Ramos (cell line): ENCODE measurements around the gene SLC15A3.

Experiments
- in situ Hi-C: fragments of 300-500 bp; cut with MboI; formaldehyde crosslinking; loops from one replicate; pipeline ENCODE4 v1.14.3; 2022; ENCODE audit warnings: low sequenced_read_pairs; ENCODE audit not compliant: unreplicated experiment

SLC15A3 gene

DNA sequence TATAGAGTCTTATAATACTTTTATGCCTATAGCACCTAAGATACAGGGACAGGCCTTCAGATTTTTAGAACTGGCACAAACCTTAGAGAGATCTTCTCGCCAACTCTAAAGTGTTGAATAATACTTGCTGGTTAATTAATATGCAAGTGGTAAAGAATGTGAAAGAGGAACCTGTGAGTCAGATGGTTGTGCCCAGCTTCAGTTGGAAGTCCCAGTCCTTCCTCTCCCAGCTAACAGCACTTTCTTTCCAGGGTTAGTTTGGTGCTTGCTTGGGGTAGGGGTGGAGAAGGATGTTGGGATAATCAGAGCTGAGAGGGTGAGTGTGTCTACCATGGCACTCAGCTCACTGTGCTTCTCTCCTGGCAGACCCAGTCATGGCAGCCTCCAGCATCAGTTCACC is 32.7 kb downstream of the SLC15A3 start:
- in situ Hi-C loops = loop anchor here (25.0 kb wide), 2 partner anchors 457 to 1807 kb away; partner anchors contain the start of genes FAM111B and MS4A1

DNA sequence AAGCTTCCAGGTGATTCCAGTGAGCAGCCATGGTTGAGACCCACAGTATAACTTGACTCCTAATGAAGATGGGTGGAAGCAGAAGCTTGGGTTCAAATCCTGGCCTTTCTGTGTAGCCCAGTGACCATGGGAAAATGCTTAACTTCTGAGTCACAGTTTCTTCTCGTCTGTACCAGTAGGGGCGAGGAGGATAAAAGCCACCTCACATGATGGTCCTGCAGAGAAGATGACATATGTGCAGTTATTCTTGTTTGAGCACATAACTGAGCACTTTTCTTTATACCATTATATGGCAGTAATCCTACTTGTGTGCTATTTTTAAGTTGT is 33.1 kb downstream of the SLC15A3 start:
- in situ Hi-C loops = loop anchor here (25.0 kb wide), 2 partner anchors 457 to 1807 kb away; partner anchors contain the start of genes FAM111B and MS4A1

DNA sequence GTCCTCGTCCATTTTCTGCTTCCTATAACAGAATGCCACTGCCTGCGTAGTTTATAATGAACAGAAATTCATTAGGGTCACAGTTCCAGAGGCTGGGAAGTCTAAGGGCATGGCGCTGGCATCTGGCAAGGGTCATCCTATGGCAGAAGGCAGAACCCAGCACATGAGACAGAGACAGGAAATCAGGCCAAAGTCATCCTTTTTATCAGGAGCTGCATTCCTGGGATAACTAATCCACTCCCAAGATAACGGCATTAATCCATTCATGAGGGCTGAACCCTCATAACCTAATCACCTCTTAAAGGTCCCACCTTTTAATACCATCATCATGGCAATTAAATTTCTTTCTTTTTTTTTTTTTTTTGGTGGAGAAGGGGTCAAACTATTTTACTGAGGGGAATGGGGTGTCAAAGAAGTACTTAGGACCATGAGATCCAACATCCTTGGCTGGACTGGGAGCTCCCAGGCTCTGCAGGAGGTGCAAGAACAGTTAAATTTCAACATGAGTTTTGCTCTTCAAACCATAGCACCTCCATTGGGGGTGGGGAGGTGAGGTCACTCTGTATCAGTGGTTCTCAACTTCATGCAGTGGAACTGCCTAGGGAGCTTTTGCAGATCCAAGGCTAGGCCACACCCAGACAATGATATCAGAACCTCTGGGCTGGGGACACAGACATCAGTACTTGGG is 33.6 kb downstream of the SLC15A3 start:
- in situ Hi-C loops = loop anchor here (25.0 kb wide), 2 partner anchors 456 to 1806 kb away; partner anchors contain the start of genes FAM111B and MS4A1

DNA sequence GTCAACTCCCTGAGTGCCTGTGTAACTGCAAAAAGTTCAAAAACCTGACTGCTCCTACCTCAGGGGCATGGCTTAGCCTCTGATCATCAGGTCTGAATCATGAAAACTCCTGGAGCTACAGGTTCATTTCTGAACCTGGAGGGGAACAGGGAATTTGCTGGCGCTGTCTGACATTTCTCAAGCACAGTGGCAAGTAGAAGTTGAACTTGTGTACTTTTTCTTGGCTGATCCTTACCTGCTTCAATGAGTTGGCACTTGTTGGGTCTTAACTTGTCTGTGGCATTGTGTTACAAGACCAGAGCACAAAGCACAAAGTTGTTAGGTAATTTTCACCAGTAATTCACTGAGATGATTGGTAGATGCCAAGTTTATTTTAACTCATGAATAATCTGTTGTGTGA is 34.7 kb downstream of the SLC15A3 start:
- in situ Hi-C loops = loop anchor here (25.0 kb wide), 2 partner anchors 455 to 1805 kb away; partner anchors contain the start of genes FAM111B and MS4A1

DNA sequence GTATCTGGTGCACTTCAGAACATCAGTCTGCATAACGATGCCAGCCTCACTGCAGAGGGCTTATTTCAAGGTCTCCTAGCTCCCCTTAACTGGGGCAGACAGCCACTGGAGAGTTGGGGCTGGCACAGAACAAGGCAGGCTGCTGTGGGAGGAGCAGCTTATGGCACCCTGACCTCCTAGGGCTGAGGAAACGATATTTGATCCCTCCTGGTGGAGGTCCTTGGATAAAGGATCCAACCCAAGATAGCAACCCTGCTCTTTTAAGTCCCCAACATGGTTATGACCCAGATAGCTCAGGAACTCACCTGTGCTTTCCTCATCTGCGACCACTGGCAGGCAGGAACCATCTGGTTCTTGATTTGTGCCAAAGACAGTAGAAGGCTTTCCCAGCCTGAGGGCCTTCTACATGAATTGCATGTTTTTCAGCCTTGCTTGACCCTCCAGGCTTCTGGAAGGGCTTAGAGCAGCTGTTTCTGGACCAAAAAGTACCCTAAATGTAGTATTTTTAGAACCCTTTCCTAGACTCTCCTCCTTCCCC is 35.2 kb downstream of the SLC15A3 start:
- in situ Hi-C loops = loop anchor here (25.0 kb wide), 2 partner anchors 454 to 1804 kb away; partner anchors contain the start of genes FAM111B and MS4A1

DNA sequence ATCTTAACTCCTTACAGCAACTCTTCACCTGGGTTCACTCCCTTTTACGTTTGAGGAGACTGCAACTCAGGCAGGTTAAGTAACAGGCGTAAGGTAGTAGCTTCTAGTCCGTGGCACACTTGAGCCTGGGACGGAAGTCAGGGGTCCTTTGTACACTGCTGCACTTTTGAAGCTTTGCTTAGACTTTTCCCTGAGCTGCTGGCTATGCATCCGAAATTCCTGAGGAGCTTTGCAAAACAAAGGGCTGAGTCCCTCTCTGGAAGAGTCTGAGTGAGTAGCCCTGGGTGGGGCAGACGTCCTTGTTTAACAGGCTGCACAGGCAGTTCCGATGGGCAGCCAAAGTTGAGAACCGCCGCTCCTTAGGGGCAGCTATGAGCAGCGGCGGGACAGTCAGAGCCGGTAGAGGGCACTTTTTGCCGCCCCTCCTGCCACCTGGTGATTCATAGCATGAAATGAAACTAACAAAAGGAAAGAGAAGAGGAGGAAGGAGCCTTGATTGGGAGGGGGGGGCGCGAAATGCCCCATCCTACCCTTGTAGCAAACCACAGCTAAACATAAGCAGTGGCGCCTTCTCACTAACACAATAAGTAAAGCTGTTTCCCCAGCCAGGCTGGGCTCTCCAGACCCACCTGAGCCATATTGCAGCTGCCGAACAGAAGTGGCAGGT is 36.6 kb downstream of the SLC15A3 start:
- in situ Hi-C loops = loop anchor here (25.0 kb wide), 2 partner anchors 453 to 1803 kb away; partner anchors contain the start of genes FAM111B and MS4A1

DNA sequence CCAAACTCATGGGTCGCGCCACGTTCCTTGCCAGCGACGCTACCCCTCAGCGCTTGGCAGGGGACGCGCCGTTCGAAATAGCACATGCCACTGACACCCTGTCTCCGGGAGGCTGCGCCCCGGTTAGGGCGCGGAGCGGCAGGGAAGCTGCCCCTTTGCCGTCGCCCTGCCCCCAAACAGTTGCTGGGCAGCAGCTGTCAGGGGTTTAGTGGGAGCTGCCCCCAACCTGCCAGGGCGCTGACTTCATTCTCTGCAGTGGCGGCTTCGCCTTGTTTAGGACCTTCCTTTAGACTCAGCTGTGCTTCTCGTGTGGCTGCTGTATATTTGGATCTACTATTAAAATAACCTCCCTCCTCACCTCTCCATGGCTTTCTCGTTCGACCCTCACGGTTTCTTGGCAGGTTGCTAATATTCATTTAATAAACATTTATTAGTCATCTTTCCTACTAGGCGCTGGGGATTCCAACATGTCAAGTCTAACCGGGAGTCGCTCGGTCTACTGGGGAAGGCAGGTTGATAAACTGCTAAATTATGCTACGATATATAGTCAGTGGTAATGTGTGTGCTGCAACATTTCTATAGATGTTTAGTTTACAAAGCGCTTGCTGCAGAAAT is 37.2 kb downstream of the SLC15A3 start:
- in situ Hi-C loops = loop anchor here (25.0 kb wide), 2 partner anchors 452 to 1802 kb away; partner anchors contain the start of genes FAM111B and MS4A1

DNA sequence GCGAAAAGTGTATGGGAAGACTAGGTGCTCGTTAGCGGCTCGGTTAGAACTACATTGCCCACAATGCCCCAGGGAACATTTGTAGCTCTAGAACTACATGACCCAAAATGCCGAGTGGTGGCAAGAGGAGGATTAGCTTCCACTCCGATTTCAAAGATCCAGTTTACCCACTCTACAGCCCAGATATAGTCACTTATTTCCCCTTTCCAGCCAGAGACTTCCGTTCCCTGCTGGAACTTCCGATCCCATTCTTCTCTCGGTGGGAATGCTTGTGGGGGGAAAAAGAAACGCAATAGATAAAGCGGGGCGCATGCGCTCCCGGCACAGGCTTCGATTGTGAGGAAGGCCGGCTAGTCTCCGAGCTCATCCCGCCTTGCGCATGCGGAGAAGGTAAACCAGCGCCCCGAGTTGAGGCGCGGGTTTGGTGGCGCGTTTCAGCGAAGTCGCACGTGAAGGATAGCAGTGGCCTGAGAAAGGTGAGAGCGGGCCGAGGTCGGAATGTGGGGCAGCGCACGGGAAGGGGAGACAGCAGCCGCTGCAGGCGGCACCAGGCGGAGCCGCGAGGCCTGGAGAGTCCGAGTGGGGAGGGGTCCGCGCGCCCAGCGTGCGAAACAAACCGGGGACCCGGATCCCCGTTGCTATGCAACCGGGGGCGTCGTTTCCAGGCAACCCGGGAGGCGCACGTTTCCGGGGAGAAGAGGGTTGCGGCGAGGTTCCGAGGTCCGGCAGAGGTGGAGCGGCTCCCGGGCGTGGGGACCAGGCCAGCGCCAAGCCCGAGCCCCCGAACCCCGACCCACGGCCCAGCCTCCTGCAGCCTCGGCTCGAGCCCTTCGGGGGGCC is 38.0 kb downstream of the SLC15A3 start, which contains the start of gene TMEM109:
Gene TMEM109 (plus strand): TSS at position 366 of the 840 bp plus-strand sequence. CDS start 5,536 bp downstream, outside the sequence.
- in situ Hi-C loops = loop anchor here (25.0 kb wide), 2 partner anchors 452 to 1802 kb away; partner anchors contain the start of genes FAM111B and MS4A1

DNA sequence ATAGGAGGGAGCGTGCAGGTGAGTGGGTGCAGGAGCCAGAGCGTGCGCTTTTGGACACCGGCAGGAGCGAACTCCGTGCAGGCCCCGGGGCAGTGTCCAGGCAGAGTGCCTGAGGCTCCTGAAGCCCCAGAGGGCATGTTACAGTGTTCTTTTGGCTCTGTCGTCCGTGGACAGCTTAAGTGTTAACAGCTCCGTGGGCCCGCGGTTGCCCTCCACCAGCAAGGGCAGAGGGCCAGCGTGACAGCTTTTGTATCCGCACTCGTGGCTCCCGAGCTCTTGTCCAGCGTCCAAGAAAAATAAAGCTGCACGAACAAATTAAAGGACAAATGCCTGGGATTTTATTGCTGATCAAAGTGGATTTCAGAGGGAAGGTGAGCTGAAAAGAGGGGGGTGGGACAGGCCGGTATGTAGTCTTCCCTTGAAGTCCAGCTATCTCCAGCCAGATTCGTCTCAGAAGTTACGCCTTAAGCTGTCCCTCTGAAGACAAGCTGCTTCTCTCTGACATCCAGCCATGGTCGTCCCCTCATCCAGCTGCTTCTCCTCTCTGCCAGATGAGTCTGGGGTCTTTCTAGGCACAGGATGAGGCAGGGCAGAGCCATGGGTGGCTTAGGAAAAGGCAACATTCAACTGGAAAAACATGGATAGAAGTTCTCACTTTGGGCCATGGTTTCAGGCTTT is 39.0 kb downstream of the SLC15A3 start:
- in situ Hi-C loops = loop anchor here (25.0 kb wide), 2 partner anchors 451 to 1801 kb away; partner anchors contain the start of genes FAM111B and MS4A1

DNA sequence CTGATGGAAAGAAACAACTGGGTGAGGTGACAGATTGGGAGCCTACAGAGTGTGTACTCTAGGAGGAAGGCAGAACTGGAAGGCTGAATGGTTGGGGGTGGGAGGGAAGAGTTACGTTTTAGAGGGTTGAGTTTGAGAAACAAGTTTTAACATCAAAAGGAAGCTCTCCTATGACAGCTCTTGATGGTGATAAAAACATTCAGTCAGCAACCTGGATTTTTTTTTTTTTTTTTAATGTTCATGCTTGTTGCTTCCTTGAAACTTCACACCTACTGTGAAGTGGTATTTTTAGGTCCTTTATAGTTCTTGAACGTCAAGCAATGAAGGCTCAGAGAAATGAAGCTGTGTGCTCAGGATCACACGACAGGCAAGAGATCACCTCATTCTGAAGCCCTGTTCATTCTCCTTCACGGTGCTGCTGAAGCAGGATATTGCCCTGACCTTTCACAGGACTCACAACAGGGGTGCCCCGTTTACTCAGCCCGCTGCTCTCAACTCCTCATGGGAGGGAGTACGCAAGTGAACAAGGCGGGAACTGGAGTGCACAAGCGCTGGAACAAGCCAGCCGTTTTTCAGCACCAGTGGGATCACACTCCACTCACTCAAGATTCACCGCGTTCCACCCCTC is 39.6 kb downstream of the SLC15A3 start:
- in situ Hi-C loops = loop anchor here (25.0 kb wide), 2 partner anchors 450 to 1800 kb away; partner anchors contain the start of genes FAM111B and MS4A1

DNA sequence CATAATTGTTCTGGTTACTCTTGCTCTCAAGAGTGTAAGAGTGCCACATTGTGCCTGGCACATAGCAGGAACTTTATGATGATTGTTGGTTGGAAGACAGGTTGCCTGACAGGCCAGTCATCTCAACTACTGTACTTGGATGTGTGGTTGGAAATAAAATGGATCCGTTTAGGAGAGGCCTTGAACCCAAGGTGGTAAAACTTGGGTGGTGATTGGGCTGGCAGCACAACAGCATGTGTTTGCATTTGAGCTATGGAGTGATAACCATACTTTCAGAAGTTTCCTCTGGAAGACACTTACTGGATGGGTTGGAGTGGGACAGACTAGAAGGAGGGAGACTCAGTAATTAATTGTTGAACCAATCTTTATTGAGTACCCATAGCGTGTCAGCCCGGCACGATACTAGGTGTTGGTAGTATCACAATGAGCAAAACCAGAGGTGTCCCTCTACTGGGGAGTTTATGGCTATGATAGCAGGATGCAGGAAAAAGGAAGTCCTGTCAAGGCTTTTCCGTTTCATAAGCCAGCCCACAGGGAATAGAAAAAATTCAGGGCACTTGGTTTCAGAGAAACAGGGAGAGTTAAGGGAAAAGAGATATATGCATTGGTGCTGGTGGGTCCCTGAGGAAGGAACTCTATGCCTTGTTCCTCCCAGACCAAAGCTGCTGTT is 41.1 kb downstream of the SLC15A3 start:
- in situ Hi-C loops = loop anchor here (25.0 kb wide), 2 partner anchors 449 to 1799 kb away; partner anchors contain the start of genes FAM111B and MS4A1

DNA sequence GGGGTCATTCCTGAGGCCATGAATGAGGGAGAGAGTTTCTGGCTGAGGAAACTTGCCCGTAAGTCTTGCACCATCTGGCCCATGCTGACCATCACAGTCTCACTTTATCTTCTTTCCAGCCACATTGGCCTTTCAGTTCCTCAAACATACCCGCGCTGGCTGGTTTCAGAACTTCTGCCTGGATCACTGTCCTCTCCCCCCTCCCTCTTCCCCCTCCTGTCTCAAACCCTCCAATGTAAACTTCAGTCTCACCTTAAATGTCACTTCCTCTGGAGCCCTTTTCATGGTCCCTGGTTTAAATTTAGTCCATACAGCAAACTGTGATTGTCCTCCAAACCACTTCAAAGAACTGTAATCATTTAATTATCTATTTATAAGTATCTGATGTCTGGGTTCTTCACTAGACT is 41.7 kb downstream of the SLC15A3 start:
- in situ Hi-C loops = loop anchor here (25.0 kb wide), 2 partner anchors 448 to 1798 kb away; partner anchors contain the start of genes FAM111B and MS4A1

DNA sequence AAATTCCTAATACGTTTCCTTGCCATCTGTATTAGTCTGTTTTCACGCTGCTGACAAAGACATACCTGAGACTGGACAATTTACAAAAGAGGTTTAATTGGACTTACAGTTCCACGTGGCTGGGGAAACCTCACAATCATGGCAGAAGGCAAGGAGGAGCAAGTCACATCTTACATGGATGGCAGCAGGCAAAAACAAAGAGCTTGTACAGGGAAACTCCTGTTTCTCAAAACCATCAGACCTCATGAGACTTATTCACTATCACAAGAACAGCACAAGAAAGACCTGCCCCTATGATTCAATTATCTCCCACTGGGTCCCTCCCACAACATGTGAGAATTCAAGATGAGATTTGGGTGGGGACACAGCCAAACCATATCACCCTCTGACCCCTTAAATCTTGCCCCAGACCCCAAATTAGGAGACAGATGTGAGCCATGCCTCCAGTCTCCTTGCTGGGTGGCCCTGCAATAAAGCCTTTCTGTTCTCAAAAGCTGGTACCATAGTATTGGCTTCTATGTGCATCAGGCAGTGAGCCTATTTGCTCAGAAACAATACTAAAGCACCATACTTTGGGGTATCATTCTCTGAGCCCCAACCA is 42.2 kb downstream of the SLC15A3 start:
- in situ Hi-C loops = loop anchor here (25.0 kb wide), 2 partner anchors 447 to 1797 kb away; partner anchors contain the start of genes FAM111B and MS4A1

DNA sequence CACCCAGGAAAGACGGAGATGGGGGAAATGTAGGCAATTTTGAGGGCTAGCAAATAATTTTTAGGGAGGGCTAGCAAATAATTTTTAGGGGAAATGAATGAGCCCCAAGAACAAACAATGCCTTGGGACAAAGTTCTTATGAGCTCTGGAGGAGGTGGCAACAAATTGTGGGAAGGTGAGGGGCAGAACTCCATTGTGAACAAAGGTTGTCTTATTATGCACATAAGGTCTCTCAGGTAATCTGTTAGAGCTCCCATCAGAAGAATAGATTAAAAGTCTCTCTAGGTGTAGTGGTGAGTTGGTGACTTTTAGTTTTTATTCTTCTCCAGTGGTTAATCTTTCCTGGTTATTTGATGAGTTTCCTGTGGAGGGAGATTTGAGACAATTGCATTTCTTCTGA is 43.2 kb downstream of the SLC15A3 start:
- in situ Hi-C loops = loop anchor here (25.0 kb wide), 2 partner anchors 447 to 1797 kb away; partner anchors contain the start of genes FAM111B and MS4A1

DNA sequence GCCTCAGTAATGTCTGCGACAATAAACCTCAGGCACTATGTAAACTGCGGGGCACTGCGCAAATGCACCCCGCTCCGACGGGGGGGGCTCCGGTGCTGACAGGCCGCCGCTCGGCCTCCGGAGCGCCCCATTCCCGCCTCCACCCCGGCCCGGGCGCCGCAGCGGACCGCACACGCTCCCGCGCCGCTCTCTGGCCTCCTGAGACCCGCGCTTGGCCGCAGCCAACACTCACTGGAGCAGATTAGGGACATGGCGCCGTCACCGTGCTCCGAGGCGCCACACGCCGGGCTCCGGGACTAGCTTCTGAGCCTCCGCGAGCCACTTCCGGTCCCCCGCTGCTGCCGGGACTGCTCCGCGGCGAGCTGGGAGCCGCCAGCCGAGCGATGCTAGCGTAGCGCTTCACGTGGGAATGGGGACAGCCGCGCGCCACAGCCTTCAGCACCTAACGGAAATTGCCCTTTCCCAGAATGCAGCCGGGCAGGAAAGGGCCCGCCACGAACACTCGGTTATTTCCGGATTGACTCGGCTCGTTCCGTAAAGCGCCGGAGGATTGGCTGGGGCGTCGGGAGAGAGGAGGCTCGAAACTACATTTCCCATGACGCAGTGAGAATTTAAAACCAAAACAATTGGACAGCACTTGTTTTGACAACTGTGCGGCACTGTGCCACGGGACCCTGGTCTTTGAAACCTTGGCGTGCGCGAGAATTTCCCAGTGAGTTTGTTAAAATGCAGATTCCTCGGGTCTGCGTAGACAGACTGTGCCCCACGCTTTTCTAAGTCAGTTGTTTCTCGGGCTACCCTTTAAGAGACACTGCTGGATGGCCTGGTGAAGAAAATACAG is 45.6 kb downstream of the SLC15A3 start, which contains the start of gene PRPF19:
Gene PRPF19 (minus strand): TSS at position 454 of the 841 bp plus-strand sequence. CDS start 203 bp downstream, at position 251.
- in situ Hi-C loops = loop anchor here (25.0 kb wide), 2 partner anchors 444 to 1794 kb away; partner anchors contain the start of genes FAM111B and MS4A1
